HG02623 (cell line): ENCODE results near the gene SPIRE1.
"Not testable (repeated sequence)": the region's sequence is repeated elsewhere in the genome, so short reads cannot be mapped to it uniquely, and the experiment has no call there.

ENCODE experiments used
- ATAC-seq: cut with Tn5 transposase; IDR thresholded peaks from one replicate; pipeline ENCODE4 v1.9.1; 2021; ENCODE audit warnings: moderate library complexity; ENCODE audit not compliant: unreplicated experiment

SPIRE1 gene

DNA sequence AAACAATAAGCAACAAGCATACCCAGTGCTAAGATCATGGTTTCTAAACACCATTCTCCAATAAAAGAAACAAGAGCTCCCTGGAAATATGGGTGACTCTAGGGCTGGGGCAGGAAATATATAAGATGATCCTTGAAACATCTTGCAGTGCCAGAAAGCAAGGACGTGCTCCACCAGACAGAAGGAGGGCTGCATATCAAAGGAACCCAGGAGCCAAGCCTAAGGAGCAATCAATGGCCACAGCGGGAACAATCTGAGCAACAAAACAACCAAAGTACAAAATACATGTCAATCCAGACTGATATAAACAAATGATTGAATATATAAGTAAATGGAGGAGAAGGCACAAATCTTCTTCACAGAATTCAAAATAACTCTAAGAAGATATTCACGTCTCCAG lies 10.1 kb downstream of the SPIRE1 start:
- ATAC-seq, result no peak

DNA sequence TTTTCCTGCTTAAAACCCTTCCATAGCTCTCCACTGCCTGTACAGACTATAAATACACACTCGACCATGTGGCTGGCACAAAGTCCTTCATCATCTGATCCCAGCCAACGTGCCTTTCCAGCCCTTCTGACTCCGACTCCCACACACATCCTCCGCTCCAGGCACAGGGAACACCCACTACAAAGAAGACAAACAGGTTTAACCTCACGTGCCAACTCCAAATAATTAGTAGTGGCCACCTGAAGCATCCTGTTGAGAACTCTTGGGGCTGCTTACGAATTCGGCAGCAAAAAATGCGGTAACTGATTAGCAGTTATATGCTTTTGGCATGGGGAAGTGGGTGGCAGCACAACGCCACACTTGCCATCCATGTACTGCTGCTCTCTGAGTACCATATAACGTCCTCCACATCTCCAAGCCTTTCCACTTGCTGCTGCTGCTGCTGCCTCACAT lies 12.1 kb downstream of the SPIRE1 start:
- no peak for ATAC-seq

DNA sequence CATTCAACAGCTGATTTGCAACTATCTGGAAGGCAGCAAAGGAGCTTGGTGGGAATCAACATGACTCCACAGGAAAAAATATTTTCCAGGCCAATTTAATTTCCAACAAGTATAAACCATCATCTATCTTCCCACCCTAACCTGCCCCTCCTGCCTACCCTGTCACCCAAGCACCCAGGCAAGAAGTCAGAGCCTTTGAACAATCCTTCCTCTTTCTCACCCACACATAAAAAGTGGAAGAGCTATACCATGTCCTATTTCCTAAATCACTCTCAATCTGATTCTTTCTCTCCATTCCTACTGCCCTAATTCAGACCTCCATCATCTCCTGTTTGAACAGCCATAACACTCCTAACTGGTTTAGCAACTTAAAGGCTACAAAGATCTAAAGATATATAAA lies 12.7 kb downstream of the SPIRE1 start:
- no peak for ATAC-seq

DNA sequence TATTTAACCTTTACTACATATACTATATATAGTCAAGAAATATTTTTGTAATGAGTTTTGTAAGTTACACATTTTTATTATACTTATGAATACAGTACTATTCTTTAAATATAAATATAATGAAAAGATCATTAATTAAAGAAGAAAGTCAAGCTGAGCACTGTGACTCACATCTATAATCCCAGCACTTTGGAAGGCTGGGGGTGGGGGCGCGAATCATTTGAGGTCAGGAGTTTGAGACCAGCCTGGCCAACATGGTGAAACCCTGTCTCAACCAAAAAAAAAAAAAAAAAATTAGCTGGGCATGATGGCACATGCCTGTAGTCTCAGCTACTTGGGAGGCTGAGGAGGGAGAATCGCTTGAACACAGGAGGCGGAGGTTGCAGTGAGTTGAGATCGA lies 14.2 kb downstream of the SPIRE1 start:
- not testable (repeated sequence) for ATAC-seq

DNA sequence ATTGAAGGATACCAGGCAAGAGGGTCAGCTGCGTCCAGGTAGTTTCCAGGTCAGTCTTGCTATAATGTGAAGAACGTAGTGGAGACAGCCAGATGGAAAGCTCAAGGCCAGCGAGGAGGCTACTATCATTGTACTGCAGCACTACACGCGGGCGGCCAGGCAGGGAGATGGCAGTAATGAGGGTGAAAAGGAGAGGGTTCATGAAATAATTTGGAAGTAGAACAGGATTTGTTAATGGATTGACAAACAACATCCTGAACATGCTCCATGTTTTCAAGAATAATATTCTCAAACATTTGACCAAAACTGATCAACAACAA lies 17.1 kb downstream of the SPIRE1 start:
- ATAC-seq, result no peak

DNA sequence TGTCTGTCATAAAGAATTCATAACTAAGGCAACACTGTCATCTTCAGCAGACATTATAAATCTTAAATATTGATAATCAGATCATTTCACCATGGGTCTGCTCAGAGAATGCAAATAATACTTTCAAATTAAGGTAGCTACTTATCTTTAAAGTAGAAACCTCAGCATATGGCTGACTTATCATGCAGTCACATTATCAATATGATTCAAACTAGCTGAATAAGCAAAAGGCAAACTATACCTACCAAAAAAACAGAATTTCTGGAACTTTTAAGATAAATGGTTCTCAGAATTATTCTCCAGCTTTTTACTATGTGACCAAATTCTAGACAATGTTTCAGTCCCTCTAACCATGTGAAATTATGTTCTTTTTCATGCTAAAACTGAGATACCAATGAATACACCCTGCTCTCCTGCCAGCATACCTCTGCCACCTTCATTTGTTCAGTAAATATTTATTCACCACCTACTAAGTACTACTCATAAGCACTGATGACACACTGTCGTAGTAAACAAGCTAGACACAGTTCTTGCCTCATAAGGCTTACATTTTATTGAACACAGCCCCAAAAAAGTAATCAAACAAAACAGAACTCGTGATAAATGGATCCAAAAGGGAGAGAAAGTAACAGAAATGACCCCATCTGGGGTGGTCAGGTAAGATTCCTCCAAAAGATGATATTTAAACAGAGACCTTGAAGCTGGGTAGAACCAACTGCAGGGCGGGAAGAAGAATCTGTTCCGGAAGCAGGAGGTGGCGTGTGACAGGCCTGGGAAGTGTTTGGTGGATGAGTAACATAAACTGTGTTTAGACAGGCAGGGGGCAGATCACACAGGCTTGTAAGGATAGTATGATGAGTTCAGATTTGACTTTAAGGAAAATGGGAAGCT lies 17.7 kb downstream of the SPIRE1 start:
- ATAC-seq, result no peak

DNA sequence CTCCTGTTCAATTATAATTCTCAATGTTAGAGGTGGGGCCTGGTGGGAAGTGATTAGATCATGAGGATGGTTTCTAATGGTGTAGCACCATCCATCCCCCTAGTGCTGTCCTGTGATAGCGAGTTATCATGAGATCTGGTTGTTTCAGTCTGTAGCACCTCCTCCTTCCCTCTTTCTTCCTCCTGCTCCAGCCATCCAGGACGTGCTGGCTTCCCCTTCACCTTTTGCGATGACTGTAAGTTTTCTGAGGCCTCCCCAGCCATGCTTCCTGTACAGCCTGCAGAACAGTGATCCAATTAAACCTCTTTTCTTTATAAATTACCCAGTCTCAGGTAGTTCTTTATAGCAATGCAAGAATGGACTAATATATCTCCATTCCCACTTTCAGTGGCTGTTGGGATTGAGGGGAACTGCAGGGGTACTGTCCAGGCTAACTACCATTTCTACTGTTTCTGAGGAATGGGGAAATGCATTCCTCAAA lies 19.2 kb downstream of the SPIRE1 start:
- no peak for ATAC-seq

DNA sequence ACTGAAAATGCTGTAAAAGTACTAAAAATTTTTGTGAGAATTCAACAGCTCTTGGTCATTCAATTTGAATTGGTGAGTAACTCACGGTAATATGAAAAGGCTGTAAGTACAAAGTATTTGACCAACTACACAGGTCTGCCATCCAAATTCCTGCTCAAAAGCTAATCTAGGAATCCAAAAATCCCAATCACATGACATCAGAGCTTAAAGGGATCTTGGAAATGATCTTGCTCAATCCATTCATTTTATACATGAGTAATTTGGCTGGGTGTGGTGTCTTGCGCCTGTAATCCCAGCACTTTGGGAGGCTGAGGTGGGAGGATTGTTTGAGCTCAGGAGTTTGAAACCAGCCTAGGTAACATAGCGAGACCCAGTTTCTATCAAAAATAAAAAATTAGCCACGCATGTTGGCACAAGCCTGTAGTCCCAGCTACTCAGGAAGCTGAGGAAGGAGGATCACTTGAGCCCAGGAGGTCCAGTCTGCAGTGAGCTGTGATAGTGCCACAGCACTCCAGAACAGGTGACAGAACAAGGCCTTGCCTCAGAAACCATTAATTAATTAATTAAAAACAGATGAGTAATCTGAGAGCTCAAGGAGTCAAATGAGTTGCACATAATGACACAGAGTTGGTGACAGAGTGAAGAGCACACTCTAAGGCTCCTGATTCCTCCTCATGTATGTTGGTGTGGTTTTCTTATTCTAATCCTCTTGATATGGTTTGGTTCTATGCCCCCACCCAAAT lies 19.8 kb downstream of the SPIRE1 start:
- no peak for ATAC-seq

DNA sequence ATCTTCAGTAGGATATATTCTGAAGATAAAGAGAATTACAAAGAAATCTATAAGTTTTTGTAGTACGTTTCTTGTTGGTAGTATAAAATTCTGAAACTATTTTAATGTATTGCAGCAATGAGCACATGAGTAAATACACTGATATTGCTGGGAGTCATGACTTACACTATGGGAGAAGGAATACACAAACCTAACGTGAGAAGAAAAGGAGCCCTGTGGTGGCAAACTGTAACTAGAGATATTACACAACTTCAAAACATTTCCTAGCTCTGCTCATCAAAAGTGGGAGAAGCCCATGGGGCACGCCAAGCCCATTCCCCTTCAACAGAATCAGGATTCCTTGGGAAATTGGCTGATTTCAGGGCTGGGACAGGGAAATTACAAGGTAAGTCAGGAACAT lies 20.5 kb downstream of the SPIRE1 start:
- ATAC-seq, result no peak

DNA sequence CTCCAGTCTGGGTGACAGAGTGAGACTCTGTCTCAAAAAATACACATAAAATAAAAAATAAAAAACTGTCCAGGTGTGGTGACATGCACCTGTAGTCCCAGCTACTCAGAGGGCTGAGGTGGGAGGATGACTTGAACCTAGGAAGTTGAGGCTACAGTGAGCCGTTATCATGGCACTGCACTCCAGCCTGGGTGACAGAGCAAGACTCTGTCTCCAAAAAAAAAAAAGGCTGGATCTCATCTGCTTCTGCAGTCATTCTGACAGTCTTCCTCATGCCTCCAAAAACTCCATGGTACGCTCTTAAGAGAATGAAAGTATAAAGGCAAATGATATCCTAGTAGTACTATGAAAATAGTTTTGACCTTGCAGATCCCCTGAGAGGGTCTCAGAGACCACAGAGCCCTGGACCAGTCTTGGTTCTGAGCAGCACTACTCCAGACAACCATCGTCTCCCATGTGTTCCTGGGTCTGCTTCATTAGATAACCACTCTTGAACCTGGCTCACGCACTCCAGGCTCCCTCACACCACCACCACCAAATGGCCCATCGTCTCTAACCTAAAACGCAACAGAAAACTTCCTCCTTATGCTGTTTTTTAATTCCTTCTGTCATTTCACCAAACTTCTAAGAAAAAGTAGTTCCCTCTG lies 26.0 kb downstream of the SPIRE1 start:
- no peak for ATAC-seq

DNA sequence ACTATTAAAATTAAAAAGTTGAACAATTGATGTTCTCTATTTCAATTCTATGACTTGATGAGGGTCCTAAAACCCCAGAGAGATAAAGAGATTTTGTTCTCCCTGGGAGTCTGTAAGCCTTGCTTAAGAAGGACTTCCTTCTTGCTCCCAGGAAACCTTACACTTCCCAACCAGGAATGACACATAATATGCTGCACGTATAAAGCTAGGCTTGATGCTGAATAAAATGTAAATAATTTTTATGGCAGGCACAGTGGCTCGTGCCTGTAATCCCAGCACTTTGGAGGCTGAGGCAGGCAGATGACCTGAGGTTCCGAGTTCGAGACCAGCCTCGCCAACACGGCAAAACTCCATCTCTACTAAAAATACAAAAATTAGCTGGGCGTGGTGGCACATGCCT lies 27.8 kb downstream of the SPIRE1 start:
- ATAC-seq, result no peak

DNA sequence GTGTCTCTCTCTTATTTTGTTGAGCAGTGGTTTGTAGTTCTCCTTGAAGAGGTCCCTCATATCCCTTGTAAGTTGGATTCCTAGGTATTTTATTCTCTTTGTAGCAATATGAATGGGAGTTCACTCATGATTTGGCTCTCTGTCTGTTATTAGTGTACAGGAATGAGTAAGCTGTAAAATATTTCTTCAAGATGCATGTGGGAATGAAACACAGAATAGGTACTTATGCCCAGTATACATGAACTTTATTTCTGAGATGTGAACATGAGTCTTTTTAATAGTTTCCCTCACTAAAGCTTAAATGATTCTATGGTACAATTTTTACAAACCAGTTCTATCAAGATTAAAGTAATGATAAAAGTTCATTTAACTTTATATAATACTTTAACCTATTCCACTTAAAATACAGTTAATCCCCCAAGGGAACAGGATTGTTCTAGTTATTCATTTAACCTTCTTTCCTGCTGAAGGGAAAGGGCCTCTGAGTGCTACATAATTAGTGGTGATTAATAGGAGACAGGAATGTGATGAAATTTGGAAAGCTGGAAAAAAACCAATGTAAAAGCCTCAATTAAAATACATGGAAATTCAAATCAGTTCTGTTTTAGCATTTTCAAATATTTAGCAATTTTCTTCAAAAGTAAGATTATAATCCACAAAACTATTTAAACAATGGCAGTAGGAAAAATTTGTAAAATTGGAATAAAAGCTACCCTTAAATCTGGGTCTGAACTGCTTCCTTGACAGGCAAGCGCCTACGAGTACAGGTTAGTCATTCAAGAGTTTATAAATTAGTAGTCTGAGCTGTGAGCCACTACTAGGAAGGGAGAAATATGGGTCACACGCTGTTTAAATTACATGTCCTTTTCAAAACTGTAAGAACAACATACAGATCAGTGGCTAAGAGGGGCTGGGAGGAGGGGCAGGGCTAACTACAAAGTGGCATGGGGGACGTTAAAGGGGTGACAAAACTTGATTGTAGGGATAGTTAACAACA lies 28.9 kb downstream of the SPIRE1 start:
- ATAC-seq, result no peak

DNA sequence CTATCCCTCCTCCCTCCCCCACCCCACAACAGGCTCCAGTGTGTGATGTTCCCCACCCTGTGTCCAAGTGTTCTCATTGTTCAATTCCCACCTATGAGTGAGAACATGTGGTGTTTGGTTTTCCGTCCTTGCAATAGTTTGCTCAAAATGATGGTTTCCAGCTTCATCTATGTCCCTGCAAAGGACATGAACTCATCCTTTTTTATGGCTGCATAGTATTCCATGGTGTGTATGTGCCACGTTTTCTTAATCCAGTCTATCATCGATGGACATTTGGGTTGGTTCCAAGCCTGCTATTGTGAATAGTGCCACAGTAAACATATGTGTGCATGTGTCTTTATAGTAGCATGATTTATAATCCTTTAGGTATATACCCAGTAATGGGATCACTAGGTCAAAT lies 30.7 kb downstream of the SPIRE1 start:
- ATAC-seq, result not testable (repeated sequence)

DNA sequence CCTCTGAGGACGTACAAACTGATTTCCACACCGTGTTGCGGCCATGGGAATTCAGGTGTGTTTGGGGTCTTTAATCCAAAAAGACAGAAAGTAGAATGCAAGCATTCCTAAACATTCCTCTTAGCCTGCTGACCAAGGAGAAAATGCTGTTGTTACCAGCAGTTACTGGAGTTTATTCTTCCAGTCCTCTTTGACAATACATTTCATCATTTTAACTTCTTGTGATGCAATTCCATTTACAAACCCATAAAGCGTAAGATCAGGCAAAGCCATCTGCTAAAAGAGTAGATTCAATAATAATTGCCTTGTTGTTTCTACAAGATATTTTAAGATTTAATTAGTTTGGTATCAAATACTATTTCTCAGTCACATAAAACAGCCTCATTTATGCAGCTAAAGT lies 32.7 kb downstream of the SPIRE1 start:
- ATAC-seq, result no peak

DNA sequence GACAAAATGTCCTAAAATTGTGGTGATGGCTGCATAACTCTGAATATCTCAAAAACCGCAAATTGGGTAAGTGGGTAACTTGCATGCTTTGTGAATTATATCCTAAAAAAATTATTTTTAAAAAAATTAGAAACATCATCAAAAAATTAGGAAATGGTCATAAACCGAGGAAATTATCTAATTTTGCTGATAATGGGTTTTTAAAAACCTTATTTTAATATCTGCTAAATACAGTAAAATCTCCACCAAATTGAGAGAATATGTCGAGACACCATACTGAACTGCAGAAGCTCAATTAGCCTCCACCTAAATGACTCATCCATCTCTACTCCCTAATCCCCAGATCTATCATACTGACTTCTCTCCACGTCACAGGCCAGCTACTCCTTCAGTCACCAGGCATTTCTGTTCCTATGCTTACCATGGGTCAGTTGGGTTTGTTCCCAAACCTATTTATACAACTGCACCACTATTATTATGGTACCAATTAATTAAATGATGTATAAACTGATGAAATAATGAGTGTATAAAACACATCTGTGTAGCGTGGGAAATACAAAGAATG lies 36.1 kb downstream of the SPIRE1 start:
- ATAC-seq, result no peak

DNA sequence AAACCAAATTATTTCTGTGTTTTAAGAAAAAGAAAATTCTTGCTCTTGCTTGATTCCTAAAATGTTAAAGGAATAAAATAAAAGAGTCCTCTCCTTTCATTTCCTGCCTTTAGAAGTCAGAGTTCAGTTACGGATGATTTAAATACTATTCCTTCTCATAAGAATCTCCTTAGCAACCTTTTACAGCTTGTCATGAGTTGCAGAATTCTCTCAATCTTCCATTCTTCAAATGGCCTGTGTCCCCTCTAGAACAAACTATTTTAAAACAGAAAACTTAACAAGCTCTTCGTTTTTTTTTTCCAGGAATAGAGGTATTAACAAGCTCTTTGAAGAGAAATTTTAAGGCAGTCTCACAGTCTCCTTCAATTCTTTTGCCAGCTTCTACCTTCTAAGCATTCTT lies 42.2 kb downstream of the SPIRE1 start:
- no peak for ATAC-seq

DNA sequence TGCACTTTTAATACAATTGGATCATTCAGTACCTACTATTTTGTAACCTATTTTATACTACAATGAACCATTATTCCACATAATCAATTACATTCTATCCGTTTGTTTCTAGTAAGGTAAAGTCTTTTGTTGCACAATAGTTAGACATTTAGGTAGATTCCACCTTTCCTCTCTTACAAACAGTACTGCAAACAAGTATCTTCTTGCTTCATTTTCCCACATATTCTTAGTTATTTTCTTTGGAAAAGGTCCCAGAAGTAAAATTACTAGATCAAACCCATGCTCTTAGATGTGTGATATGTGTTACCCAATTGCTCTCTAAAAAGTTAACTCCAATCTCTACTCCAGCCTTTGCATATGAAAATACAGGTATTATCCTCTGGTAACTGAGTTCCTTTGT lies 49.6 kb downstream of the SPIRE1 start:
- no peak for ATAC-seq

DNA sequence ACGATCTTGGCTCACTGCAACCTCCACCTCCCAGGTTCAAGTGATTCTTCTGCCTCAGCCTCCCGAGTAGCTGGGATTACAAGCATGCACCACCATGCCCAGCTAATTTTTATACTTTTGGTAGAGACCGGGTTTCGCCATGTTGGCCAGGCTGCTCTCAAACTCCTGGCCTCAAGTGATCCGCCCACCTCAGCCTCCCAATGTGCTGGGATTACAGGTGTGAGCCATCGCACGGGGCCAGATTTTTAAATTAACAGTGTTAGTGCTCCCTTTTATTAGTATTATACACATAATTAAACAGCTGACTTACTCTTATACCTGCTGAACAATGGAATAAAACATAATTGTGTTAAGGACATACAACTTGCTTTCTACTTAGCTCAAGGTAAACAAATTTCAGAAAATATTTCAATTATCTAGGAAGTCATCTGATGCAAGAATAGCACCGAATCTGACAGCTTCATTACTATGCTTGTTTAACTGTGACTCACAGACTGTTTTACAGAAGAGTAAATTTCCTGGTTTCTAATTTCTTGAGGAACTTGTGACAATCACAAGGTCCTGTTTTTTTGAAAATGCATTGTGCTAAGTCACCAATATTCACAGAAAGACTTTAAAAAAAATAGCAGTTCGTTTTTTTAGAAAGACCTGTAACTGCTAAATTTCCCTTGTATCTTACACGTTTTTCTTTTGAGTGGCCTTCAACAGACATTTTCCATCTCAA lies 51.2 kb downstream of the SPIRE1 start:
- no peak for ATAC-seq

DNA sequence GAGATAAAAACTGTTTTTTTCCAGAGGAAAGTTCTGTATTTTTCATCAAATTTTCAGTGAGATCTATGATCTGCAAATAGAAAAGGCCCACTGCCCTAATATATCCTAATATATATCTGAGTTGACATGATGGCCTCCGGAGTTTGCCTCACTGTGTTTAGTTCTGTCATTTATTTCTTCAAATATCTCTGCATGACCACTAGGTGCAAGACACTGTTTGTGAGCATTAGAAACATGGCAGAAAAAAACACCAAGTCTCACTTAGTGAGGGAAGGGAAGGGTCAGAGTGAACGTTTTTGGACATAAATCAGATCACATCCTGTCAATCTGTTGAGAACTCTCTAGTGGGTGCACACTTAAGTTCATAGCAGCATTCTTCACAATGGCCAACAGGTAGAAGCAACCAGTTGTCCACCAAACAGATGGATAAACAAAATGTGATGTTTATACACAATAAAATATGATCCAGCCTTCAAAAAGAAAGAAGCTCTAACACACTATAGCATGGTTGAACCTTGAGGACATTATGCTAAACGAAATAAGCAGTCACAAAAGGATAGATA lies 53.4 kb downstream of the SPIRE1 start:
- ATAC-seq, result no peak
